CD4-positive, alpha-beta T cell treated with Interleukin-2 at 100 ng/mL for 4 hours (primary cell): ENCODE measurements around the gene CALM3.
"Not testable (repeated sequence)": the region's sequence is repeated elsewhere in the genome, so short reads cannot be mapped to it uniquely, and the experiment has no call there.

ENCODE experiments used
- DNase-seq: peaks from one replicate; pipeline ENCODE4 v3.0.0-alpha.2; 2020; ENCODE audit warnings: low spot score

Gene CALM3

DNA sequence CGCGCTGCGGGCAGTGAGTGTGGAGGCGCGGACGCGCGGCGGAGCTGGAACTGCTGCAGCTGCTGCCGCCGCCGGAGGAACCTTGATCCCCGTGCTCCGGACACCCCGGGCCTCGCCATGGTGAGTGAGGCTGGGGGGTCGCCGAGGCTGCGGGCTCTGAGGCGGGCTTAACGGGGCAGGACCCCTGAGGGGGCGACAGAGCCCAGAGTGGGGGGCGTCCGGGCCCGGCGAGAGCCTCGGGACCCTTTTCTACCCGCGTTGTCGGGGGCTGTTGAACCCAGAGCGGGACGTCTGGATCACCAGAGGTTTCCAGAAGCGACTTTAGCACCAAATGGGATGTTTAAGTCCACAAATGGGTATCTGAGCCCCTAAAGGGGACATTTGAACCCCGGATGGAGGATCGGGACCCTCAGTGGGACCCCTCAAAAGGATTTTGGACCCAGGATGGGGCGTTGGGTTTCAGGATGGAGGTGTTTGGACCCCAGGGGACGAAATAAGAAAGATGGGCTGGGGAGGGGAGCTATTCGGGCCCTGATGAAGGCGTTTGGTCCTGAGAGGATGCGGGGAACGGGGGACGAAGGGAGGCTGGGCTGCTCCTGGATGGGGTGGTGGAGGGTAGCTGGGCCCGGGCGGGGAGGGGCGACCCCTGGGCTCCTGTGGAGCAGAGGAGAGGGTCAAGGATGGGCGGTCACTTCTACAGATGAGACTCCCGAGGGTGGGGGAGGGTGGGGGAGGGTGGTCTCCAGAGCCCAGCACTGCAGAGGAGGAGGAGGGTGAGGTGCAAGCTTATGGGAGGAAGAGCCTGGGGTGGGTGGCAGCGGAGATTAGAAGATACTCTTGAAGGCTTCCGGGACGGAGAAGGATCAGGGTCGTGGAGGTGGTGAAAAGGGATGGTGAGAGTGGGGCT, at the start of gene CALM3:
Gene CALM3 (plus strand): TSS at position 13 of the 907 bp plus-strand sequence. CDS start 105 bp downstream, at position 118.
- DNase-seq, result no peak

DNA sequence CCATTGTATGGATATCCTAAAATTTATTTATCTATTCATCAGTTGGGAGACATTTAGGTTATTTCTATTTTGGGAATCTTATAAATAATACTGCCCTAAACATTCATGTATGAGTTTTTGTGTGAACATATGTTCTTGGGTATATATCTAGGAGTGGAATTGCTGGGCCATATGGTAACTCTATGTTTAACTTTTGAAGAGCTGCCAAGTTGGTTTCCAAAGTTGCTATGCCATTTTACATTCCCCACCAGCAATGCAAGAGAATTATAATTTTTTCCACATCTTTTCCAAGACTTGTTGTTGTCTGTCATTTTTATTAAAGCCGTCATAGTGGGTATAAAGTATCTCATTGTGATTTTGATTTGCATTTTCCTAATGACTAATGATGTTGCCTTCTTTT, 48.2 kb upstream of the CALM3 start:
- no peak for DNase-seq

DNA sequence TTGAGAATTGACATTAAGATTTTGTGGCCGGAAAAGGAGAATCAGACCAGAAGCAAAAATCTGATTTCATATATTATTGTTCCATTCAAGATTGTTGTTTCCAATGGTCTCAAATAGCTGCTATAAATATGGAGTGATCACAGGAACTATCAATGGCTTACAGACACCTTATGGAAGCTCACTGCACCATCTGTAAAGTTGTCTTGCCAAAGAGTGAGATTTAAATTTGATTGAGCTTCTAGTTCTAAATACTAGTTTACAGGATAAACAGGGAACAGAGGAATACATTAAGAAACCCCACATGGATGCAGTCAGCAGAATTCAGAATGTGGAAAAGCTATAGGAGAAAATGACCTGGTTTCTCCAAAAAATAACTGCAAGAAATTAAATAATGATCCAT, 47.0 kb upstream of the CALM3 start:
- DNase-seq, result no peak

DNA sequence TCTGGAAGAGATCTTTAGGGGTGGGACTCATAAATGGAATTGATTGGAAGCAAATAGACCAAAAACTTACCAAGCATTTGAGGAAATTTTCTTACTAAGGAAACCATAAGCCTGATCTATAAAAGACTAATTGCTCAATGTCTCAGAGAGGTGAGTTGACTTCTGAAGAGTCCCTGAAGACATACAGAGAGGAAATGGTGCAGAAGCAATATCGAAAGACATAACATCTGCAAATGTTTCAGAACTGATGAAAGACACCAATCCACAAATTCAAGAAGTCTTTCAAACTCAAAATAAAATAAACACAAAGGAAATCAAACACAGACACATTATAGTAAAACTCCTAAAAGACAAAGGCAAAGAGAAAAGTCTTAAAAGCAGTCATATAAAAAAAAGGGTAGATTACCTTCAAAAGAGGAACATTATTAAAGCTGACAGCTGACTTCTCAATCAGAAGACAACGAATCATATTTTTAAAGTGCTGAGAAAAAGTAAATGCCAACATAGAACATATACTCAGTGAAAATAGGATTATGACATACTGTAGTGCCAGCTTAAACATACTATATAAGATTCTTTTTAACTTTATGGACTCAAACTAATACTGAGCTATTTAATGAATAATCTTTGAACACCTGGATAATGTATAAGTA, 45.4 kb upstream of the CALM3 start:
- no peak for DNase-seq

DNA sequence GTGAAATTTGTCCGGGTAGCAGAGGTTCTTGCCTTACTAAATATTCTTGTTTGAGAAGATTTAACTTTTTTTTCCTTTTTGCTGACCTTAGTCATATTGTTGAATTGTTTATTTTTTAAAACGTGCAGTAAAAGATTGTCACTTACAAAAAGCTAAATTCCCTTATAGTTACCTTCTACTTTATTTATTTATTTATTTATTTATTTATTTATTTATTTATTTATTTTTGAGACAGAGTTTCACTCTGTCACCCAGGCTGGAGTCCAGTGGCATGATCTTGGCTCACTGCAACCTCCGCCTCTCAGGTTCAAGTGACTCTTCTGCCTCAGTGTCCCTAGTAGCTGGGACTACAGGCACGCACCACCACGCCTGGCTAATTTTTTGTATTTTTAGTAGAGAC, 44.7 kb upstream of the CALM3 start:
- DNase-seq, result not testable (repeated sequence)

DNA sequence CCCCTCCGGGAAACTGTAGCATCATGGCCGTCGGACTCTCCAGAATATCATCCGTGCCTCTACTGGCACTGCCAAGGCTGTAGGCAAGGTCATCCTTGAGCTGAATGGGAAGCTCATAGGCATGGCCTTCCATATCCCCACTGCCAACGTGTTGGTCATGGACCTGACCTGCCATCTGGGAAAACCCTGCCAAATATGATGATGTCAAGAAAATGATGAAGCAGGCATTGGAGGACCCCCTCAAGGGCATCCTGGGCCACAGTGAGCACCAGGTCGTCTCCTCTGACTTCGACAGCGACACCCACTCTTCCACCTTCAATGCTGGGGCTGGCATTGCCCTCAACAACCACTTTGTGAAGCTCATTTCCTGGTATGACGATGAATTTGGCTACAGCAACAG, 41.9 kb upstream of the CALM3 start:
- no peak for DNase-seq

DNA sequence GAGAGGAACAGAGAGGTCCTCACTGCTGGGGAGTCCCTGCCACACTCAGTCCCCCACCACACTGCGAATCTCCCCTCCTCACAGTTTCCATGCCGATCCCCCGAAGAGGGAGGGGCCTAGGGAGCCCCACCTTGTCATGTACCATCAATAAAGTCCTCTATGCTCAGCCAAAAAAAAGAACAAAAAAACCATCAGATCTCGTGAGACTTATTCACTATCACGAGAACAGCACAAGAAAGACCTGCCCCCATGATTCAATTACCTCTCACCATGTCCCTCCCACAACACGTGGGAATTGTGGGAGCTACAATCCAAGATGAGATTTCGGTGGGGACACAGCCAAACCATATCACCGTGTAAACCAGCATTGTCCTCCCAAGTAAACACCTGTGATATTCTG, 41.5 kb upstream of the CALM3 start:
- not testable (repeated sequence) for DNase-seq

DNA sequence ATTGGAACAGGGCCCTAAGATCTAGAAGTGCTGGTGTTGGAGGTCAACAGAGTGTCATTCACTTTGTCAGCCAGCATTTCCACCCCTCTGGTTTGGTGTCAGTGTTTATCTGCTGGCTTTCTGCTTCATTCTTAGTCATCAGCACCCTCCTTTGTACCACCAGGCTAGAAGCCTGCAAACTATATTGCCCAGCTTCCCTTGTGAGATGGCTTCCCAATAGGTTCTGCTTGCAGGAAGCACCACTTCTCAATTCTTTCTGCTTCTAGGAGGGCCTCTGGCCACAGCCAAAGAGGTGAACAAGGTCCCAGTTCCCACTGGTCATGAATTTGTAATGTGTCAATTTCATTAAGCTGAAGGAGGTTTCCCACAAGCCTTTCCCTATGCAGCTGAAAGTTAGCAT, 36.4 kb upstream of the CALM3 start:
- DNase-seq, result no peak

DNA sequence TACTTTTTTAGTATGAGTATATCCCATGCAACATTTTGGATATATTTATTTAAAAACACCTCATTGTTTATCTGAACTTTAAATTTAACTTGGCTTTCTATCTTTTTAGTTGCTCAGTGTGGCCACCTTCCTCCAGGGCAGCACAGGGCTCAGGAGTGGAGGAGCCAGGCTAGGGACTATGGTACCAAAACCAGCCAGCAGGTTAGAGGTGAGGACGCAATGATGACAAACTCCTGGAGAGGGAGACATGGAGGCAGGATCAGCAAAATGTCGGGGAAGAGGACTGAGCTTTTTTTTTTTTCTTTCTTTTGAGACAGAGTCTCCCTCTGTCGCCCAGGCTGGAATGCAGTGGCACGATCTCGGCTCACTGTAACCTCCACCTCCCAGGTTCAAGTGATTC, 29.6 kb upstream of the CALM3 start:
- DNase-seq, result no peak

DNA sequence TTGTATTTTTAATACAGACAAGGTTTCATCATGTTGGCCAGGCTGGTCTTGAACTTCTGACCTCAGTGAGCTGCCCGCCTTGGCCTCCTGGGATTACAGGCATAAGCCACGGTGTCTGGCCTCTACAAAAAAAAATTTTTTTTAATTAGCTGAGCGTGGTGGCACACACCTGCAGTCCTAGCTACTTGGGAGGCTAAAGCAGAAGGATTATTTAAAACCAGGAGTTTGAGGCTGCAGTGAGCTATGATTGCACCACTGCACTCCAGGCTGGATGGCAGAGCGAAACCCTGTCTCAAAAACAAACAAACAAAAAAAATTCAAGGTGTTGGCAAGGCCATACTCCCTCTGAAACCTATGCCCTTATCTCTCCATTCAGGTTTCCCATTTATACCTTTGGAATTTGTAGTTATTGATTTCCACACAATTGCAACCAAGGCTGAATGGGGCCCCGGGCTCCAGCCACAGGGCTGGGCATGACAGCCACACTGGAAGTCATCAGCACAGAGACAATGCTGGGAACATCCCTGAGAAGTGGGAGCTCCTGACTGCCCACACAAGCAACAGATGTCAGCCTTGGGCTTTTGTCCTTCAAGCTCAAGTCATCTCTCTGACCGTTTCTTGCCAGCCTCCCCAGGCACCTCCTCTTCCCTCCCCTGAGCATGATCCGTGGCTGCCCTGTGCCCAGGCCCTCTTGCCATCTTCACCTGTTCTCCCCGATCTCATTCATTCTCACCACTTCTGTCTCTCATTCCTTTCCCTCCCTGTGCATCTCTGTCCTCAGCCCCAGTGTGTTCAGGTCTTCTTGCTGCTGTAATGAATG, 27.2 kb upstream of the CALM3 start:
- no peak for DNase-seq

DNA sequence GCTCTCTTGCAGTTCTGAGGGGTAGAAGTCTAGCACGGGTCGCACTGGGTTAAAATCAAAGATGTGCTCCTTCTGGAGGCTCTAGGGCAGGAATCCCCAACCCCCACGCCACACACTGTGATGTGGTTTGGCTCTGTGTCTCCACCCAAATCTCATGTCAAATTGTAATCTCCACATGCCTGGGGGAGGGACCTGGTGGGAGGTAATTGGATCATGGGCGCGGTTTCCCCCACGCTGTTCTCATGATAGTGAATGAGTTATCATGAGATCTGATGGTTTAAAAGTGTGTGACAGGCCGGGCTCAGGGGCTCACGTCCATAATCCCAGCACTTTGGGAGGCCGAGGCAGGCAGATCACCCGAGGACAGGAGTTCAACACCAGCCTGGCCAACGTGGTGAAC, 26.6 kb upstream of the CALM3 start:
- peak; percentile 12 for DNase-seq

DNA sequence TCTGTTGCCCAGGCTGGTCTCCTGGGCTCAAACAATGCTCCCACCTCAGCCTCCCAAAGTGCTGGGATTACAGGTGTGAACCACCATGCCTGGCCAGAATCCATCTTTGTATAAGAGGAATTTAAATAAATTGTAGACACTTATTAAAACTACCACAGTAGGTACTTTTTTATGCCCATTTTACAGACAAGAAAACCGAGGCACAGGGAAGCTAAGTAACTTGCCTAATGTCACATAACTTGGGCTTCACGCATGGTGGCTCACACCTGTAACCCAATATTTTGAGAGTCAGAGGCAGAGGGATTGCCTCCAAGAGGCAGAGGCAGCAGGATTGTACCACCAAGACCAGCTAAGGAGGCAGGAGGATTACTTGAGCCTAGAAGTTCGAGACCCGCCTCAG, 22.7 kb upstream of the CALM3 start:
- no peak for DNase-seq

DNA sequence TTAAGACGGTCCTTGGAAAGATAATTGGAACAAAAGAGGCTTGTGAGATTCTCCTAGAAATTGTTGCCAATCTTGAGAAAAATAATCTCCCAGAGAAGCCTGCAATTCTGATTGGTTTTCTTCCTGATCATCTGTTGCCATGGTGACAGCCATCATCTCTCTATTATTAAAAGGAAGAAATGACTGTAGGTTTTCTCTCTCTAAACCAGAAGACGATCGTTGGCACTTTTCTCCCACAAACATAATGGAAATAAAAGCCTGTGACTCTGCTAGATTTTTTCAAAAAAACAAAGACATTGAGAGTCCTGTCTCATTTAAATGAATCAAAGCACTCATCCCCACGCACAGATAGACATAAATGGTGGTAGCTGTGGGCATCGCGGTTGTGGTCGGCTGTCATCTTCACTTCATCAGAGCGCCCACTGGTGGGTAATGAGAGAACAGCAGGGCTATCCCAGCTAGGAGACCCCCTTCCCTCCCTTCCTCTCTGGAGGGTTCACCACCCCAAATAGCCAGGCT, 21.7 kb upstream of the CALM3 start:
- DNase-seq, result no peak

DNA sequence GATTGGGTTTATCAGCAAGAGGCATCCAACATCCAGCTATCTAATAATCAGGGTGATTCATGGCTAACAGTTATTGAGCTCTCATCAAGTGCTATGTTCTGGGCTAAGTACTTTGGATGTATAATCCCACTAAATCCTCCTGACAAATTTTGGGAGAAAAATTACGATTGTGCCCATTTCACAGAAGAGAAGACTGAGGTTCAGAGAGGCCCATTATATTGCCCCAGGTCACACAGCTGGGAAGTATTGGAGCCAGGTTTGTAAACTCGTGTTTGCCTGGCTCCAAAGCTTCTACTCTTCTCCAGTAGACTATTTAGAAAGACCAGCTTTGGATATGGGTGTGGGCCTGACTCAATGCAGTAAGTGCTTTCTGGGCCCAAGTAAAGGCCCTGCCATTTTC, 20.9 kb upstream of the CALM3 start:
- DNase-seq, result no peak

DNA sequence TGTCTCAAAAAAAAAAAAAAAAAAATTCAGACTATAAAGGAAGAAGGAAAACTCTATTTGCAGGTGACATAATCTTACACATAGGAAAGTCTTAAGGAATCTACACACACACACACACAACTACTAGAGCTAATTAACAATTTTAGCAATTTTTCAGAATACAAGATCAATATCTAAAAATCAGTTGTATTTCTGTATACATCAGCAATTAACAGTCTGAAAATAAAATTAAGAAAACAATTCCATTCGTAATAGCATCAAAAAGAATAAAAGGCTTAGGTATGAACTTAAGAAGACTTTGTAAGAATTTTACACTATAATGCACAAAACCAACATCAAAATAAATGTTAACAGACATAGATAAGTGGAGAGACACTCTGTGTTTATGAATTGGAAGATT, 15.6 kb upstream of the CALM3 start:
- DNase-seq, result no peak

DNA sequence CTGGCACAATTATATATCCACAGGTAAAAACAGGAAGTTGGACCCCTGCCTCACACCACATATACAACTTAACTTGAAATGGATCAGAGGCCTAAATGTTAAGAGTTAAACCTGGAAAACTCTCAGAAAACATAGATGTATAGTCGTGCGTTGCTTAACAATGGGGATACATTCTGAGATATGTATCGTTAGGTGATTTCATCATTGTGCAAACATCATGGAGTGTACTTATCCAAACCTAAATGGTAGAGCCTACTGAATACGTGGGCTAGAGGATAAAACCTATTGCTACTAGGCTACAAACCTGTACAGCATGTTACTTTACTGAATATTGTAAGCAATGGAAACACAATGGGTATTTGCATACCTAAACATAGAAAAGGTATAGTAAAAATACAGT, 14.8 kb upstream of the CALM3 start:
- DNase-seq, result no peak

DNA sequence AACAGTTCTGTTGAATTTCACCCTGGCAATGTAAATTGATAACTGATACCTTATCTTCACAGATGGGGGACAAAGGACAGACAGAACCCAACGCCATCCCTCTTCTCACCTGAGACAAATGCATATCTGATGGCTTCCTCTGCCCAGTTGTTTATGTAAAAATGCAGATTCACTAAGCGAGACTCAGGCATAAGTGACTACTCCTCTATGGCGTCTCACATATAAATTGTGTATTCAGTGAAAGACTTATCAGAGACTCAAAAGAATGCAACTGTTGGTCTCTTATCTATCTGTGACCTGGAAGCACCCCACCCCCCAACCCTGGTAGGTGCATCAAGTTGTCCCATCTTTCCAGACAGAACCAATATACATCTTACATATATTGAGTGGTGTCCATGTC, 13.3 kb upstream of the CALM3 start:
- no peak for DNase-seq

DNA sequence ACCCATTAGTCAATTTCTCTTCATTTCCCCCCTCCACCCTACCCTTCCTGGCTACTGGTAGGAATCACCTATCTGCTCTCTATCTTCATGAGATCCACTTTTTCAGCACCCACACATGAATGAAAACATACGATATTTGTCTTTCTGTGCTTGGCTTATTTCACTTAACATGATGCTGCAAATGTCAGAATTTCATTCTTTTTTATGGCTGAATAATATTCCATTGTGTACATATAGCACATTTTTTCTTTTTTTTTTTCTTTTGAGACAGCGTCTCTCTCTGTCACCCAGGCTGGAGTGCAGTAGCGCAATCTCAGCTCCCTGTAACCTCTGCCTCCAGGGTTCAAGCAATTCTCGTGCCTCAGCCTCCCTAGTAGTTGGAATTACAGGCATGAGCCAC, 9.9 kb upstream of the CALM3 start:
- no peak for DNase-seq

DNA sequence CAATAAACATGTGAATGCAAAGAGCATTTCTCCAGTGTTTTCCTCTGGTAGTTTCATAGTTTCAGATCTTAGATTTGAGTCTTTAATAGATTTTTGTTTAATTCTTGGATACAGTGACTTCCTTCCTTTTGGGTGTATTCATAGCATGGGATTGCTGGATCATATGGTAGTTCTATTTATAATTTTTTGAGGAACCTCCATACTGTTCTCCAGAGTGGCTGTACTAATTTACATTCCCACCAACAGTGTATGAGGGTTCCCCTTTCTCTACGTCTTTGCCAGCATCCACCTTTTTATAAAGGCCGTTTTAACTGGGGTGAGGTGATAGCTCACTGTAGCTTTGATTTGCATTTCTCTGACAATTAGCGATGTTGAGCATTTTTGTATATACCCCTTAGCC, 9.3 kb upstream of the CALM3 start:
- DNase-seq, result no peak

DNA sequence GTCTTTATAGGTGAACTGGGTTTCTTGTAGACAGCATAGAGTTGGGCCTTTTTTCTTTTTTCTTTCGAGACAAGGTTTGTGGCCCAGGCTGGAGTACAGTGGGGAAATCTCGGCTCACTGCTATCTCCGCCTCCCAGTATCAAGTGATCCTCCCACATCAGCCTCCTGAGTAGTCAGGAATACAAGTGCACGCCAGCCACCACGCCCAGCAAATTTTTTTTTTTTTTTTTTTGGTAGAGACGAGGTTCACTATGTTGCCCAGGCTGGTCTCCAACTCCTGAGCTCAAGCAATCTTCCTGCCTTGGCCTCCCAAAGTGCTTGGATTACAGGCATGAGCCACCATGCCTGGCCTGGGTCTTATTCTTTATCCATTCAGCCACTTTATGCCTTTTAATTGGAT, 5.1 kb upstream of the CALM3 start:
- no peak for DNase-seq

DNA sequence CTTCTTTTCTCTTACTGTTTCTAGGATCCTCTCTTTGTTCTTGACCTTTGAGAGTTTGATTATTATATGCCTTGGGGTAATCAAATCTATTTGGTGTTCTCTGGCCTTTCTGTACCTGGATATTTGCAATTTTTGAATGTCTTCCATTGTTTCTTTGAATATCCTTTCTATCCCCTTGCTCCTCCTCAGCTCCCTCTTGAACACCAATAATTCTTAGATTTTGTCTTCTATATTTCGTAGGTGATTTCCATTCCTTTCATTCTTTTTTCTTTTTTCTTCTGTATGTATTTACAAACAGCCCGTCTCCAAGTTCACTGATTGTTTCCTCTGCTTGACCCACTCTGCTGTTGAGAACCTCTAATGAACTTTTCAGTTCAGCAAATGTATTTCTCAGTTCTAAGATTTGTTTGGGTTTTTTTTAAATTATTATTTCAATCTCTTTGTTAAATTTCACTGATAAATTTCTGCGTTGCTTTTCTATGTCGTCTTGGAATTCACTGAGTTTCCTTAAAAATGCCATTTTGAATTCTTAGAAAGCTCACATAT, 2.7 kb upstream of the CALM3 start:
- DNase-seq, result no peak

DNA sequence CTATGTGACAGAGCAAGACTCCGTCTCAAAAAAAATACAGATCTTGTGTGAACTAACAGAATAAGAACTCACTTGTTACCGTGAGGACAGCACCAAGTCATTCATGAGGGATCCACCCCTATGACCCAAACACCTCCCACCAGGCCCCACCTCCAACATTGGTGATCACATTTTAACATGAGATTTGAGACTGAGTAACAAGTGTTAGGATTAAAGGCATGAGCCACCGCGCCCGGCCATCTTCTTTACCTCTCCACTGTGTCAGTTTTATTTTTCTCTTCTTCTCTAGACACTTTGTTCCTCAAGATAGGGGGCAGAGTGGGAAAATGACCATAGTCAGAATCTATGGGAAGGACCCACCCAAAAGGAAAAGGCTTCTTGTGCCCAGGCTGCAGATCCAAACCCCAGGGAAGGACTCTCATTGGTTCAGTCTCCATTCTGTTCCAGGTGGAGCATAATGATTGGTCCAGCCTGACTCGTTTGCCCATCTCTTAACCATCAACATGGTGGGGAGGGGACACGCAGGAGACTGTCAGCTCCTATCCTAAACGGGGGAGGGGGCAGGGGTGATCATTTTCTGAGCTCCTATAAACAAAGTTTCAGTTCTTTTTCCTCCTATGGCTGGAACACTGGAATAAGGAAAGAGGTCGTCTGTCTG, 1.3 kb upstream of the CALM3 start:
- no peak for DNase-seq
